Activated CD4-positive, alpha-beta T cell treated with anti-CD3 and anti-CD28 coated beads, Interleukin-2, amount 10 ng/mL, durations not matched to agents 7 days and 5 days (primary cell): ENCODE data around the gene SPAST. TPM values are rescaled to one million over a fixed set of nuclear protein-coding genes. Genes with fewer than 3 reads are reported as not detected.

Source experiments
- CTCF ChIA-PET: fragments of 350-600 bp; sonication (Branson Sonifier 250); formaldehyde crosslinking; loops from one replicate; lab custom pipeline; 2021; ENCODE audit warnings: antibody characterized with exemption; lab: Charles Lee
- POLR2A ChIA-PET: fragments of 350-600 bp; sonication (Branson Sonifier 250); formaldehyde crosslinking; loops from one replicate; lab custom pipeline; 2021; ENCODE audit warnings: antibody characterized with exemption; lab: Charles Lee
- DNase-seq: peaks from one replicate; pipeline ENCODE4 v3.0.0-alpha.2; 2020
- H3K27ac Mint-ChIP-seq: one replicate; pipeline ENCODE4 v1.8.0; 2021; ENCODE audit warnings: mild to moderate bottlenecking, moderate library complexity, mixed read lengths
- H3K27me3 Mint-ChIP-seq: one replicate; pipeline ENCODE4 v1.8.0; 2021; ENCODE audit warnings: mixed read lengths
- H3K36me3 Mint-ChIP-seq: one replicate; pipeline ENCODE4 v1.8.0; 2021; ENCODE audit warnings: low read depth, mixed read lengths
- H3K4me1 Mint-ChIP-seq: one replicate; pipeline ENCODE4 v1.8.0; 2021; ENCODE audit warnings: mixed read lengths
- H3K4me3 Mint-ChIP-seq: one replicate; pipeline ENCODE4 v1.8.0; 2021; ENCODE audit warnings: mild to moderate bottlenecking, moderate library complexity, mixed read lengths
- H3K9me3 Mint-ChIP-seq: one replicate; pipeline ENCODE4 v1.8.0; 2021; ENCODE audit warnings: mixed read lengths
- total RNA-seq, 2 experiments: library from RNA; stranded (reverse); gene quantifications; one replicate each; pipeline ENCODE4 v1.2.3, GENCODE V29; 2021

The SPAST gene
- total RNA-seq, 2 experiments from 2014 or later: 22.4 to 25.2 TPM

GRCh38 chr2:32061973-32062861, 1.1 kb upstream of the SPAST start:
- peak overlapping the region; percentile 94 for H3K27ac Mint-ChIP-seq
- H3K27me3 Mint-ChIP-seq: no peaks in the 10 kb centered on the region
- H3K4me1 Mint-ChIP-seq: peaks cover 23% of the 10 kb centered on the region
- H3K4me3 Mint-ChIP-seq: peak overlapping the region; percentile 89
- CTCF ChIA-PET: interaction anchor here (0.9 to 1.8 kb wide), 4 partner anchors 11 to 177 kb away, joined by 3 to 4 read pairs (median 4); no protein-coding TSS in a partner anchor
- peaks cover 9% of the 10 kb centered on the region for H3K36me3 Mint-ChIP-seq
- peak; percentile 6 for DNase-seq
- H3K9me3 Mint-ChIP-seq: no peaks in the 10 kb centered on the region
- POLR2A ChIA-PET: interaction anchor here (1.5 kb wide), 1 partner anchor 23 kb away, joined by 9 read pairs; the partner anchor contains the start of gene DPY30

- H3K27me3 Mint-ChIP-seq: no peaks in the 10 kb centered on the region
- peaks cover 11% of the 10 kb centered on the region for H3K36me3 Mint-ChIP-seq
- no peaks in the 10 kb centered on the region for H3K9me3 Mint-ChIP-seq
- peaks cover 24% of the 10 kb centered on the region for H3K4me1 Mint-ChIP-seq
- DNase-seq: peak; percentile 21
- CTCF ChIA-PET: interaction anchor here (0.9 to 1.4 kb wide), 7 partner anchors 10 to 201 kb away, joined by 3 to 5 read pairs (median 3); partner anchors contain the start of gene SLC30A6
- peak overlapping the region; percentile 89 for H3K4me3 Mint-ChIP-seq
- peak overlapping the region; percentile 94 for H3K27ac Mint-ChIP-seq
- POLR2A ChIA-PET: interaction anchor here (1.0 to 1.5 kb wide), 3 partner anchors 24 to 102 kb away, joined by 3 to 9 read pairs (median 3); partner anchors contain the start of genes DPY30 and SLC30A6
Measured at GRCh38 chr2:32064021-32064601, 755 bp downstream of the SPAST start.

GRCh38 chr2:32064713-32065112, 1.4 kb downstream of the SPAST start:
- POLR2A ChIA-PET: no interaction called here
- DNase-seq: no peak
- Mint-ChIP-seq H3K4me3 (peak overlapping the region; percentile 89), H3K4me1 (peaks cover 24% of the 10 kb centered on the region), H3K27ac (peak overlapping the region; percentile 94), H3K9me3 (no peaks in the 10 kb centered on the region), H3K36me3 (peaks cover 11% of the 10 kb centered on the region), H3K27me3 (no peaks in the 10 kb centered on the region)
- CTCF ChIA-PET: interaction anchor here (0.9 to 1.3 kb wide), 2 partner anchors 105 to 157 kb away, joined by 3 read pairs; no protein-coding TSS in a partner anchor

- H3K27ac Mint-ChIP-seq: no peak overlapping the region
- H3K4me3 Mint-ChIP-seq: no peak overlapping the region
- H3K27me3 Mint-ChIP-seq: no peaks in the 10 kb centered on the region
- peaks cover 18% of the 10 kb centered on the region for H3K36me3 Mint-ChIP-seq
- POLR2A ChIA-PET: no interaction called here
- CTCF ChIA-PET: interaction anchor here (0.6 kb wide), 1 partner anchor 1842 kb away, joined by 4 read pairs; no protein-coding TSS in a partner anchor
- DNase-seq: no peak
- peaks cover 16% of the 10 kb centered on the region for H3K4me1 Mint-ChIP-seq
- H3K9me3 Mint-ChIP-seq: no peaks in the 10 kb centered on the region
Measured at GRCh38 chr2:32067549-32067948, 4.2 kb downstream of the SPAST start.

GRCh38 chr2:32074134-32074506, 10.8 kb downstream of the SPAST start:
- no peaks in the 10 kb centered on the region for H3K9me3 Mint-ChIP-seq
- H3K27me3 Mint-ChIP-seq: no peaks in the 10 kb centered on the region
- ChIA-PET CTCF (no interaction called here), POLR2A (no interaction called here)
- no peak for DNase-seq
- no peak overlapping the region for H3K4me3 Mint-ChIP-seq
- H3K27ac Mint-ChIP-seq: no peak overlapping the region
- H3K36me3 Mint-ChIP-seq: peaks cover 7% of the 10 kb centered on the region
- no peaks in the 10 kb centered on the region for H3K4me1 Mint-ChIP-seq

GRCh38 chr2:32095671-32096070, 32.3 kb downstream of the SPAST start:
- H3K27me3 Mint-ChIP-seq: no peaks in the 10 kb centered on the region
- H3K36me3 Mint-ChIP-seq: peaks cover 16% of the 10 kb centered on the region
- no peaks in the 10 kb centered on the region for H3K4me1 Mint-ChIP-seq
- no peak overlapping the region for H3K4me3 Mint-ChIP-seq
- ChIA-PET POLR2A (no interaction called here), CTCF (interaction anchor here (1.0 to 1.3 kb wide), 2 partner anchors 32 to 154 kb away, joined by 3 to 5 read pairs; partner anchors contain the start of gene SPAST)
- DNase-seq: no peak
- H3K9me3 Mint-ChIP-seq: no peaks in the 10 kb centered on the region
- H3K27ac Mint-ChIP-seq: no peak overlapping the region

DNA sequence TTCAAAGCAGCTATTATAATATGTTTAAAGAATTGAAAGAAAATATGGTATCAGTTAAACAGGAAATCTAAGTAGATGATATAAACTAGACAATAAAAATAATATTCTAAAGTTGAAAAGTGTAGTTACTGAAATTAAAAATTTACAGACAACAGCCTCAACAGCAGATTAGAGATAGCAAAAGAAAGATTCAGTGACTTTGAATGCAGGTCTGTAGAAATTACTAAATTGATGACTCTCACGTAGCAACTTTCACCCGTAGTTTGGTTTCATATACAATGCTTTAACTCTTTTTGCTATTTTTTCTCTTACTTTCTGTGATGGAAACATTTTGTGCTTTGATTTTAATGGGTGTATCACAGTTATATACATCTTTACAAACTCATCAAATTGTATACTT, 44.8 kb downstream of the SPAST start:
- H3K4me1 Mint-ChIP-seq: no peaks in the 10 kb centered on the region
- no peak overlapping the region for H3K27ac Mint-ChIP-seq
- H3K9me3 Mint-ChIP-seq: peaks cover 12% of the 10 kb centered on the region
- no peaks in the 10 kb centered on the region for H3K27me3 Mint-ChIP-seq
- ChIA-PET CTCF (no interaction called here), POLR2A (no interaction called here)
- H3K36me3 Mint-ChIP-seq: peaks cover 51% of the 10 kb centered on the region
- DNase-seq: no peak
- H3K4me3 Mint-ChIP-seq: no peak overlapping the region

- CTCF ChIA-PET: no interaction called here
- Mint-ChIP-seq H3K4me3 (no peak overlapping the region), H3K4me1 (peaks cover 10% of the 10 kb centered on the region), H3K27ac (no peak overlapping the region), H3K36me3 (peaks cover 25% of the 10 kb centered on the region), H3K27me3 (no peaks in the 10 kb centered on the region), H3K9me3 (no peaks in the 10 kb centered on the region)
- POLR2A ChIA-PET: no interaction called here
- DNase-seq: no peak
Measured at GRCh38 chr2:32118055-32118454, 54.7 kb downstream of the SPAST start.

DNA sequence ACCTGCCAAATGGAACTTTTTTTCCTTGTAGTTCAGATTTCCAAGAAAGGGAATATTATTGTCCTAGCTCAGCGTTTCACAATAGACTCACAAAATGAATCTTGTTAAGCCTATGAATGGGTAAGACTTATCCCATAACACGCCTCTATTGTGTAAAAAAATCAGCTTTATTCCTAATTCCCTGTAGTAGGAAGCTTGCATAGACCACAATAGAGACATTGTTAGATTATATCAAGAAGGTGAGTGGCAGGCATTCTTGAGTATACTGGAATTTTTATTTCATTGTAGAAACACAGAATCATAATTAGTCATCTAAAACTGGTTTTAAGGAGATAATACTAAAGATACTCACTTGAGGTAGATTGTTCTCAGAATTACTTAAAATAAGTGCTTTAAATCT, 55.8 kb downstream of the SPAST start:
- H3K9me3 Mint-ChIP-seq: no peaks in the 10 kb centered on the region
- no peak overlapping the region for H3K4me3 Mint-ChIP-seq
- ChIA-PET POLR2A (no interaction called here), CTCF (interaction anchor here (0.6 to 1.3 kb wide), 2 partner anchors 13 to 26 kb away, joined by 3 read pairs; no protein-coding TSS in a partner anchor)
- no peak overlapping the region for H3K27ac Mint-ChIP-seq
- DNase-seq: no peak
- peaks cover 10% of the 10 kb centered on the region for H3K4me1 Mint-ChIP-seq
- no peaks in the 10 kb centered on the region for H3K27me3 Mint-ChIP-seq
- H3K36me3 Mint-ChIP-seq: peaks cover 31% of the 10 kb centered on the region

DNA sequence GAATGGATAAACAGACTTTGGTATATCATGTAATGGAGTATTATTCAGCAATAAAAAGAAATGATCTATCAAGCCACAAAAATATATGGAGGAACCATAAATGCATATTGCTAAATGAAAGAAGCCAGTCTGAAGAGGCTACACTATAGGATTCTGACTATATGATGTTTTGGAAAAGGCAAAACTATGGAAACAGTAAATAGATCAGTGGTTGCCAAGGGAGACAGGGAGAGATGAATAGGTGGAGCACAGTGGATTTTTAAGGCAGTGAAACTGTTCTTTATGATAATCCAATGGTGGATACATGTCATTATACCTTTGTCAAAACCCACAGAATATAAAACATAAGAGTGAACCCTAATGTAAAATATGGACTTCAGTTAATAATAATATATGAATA, 61.3 kb downstream of the SPAST start:
- ChIA-PET CTCF (interaction anchor here (0.6 kb wide), 1 partner anchor 97 kb away, joined by 3 read pairs; no protein-coding TSS in a partner anchor), POLR2A (no interaction called here)
- H3K27ac Mint-ChIP-seq: no peak overlapping the region
- no peak for DNase-seq
- no peak overlapping the region for H3K4me3 Mint-ChIP-seq
- H3K27me3 Mint-ChIP-seq: no peaks in the 10 kb centered on the region
- no peaks in the 10 kb centered on the region for H3K9me3 Mint-ChIP-seq
- peaks cover 31% of the 10 kb centered on the region for H3K36me3 Mint-ChIP-seq
- peaks cover 10% of the 10 kb centered on the region for H3K4me1 Mint-ChIP-seq

DNA sequence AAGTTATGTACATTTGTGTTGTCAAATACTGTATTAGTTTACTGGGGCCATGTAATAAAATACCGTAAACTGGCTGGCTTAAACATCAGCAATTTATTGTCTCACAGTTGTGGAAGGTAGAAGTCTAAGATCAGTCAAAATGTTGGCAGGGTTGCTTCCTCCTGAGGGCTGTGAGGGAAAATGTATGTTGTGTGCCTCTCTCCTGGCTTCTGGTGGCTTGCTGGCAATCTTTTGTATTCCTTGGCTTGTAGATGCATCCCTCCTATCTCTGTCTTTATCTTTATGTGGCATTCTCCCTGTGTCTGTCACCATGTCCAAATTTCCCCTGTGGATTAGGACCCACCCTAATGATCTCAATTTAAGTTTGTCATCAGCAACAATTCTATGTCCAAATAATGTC, 65.3 kb downstream of the SPAST start:
- Mint-ChIP-seq H3K4me3 (no peak overlapping the region), H3K9me3 (no peaks in the 10 kb centered on the region), H3K27ac (no peak overlapping the region), H3K27me3 (no peaks in the 10 kb centered on the region), H3K36me3 (peaks cover 26% of the 10 kb centered on the region), H3K4me1 (no peaks in the 10 kb centered on the region)
- ChIA-PET CTCF (interaction anchor here (0.6 kb wide), 1 partner anchor 282 kb away, joined by 4 read pairs; no protein-coding TSS in a partner anchor), POLR2A (no interaction called here)
- no peak for DNase-seq

- CTCF ChIA-PET: interaction anchor here (0.6 kb wide), 1 partner anchor 282 kb away, joined by 4 read pairs; no protein-coding TSS in a partner anchor
Measured at GRCh38 chr2:32129086-32129485, 65.7 kb downstream of the SPAST start.

More at GRCh38 chr2:32129086-32129485, 65.7 kb downstream of the SPAST start:
- Mint-ChIP-seq H3K27me3 (no peaks in the 10 kb centered on the region), H3K4me3 (no peak overlapping the region), H3K36me3 (peaks cover 23% of the 10 kb centered on the region), H3K4me1 (no peaks in the 10 kb centered on the region), H3K9me3 (no peaks in the 10 kb centered on the region), H3K27ac (no peak overlapping the region)
- POLR2A ChIA-PET: no interaction called here
- DNase-seq: no peak
